Neuronal stem cell (in vitro differentiated cells): Measurements from ENCODE around the gene SCLT1.

Experiments
- DNase-seq: peaks from one replicate; pipeline ENCODE4 v3.0.0-alpha.2; 2013; ENCODE audit warnings: low spot score
- H2AFZ ChIP-seq: one replicate; pipeline ENCODE4 v1.6.1; 2013; ENCODE audit warnings: mild to moderate bottlenecking, low read length, inconsistent platforms
- H2AK5ac ChIP-seq: 2 replicates; pipeline ENCODE4 v1.6.1; 2013; ENCODE audit warnings: low read depth, mild to moderate bottlenecking, inconsistent platforms, low read length, moderate library complexity, mixed read lengths
- H2BK120ac ChIP-seq: 2 replicates; pipeline ENCODE4 v1.6.1; 2013; ENCODE audit warnings: low read depth, mild to moderate bottlenecking, inconsistent platforms, low read length, moderate library complexity, mixed read lengths
- H2BK12ac ChIP-seq: one replicate; pipeline ENCODE4 v1.6.1; 2013; ENCODE audit warnings: low read length, inconsistent platforms
- H2BK15ac ChIP-seq: 2 replicates; pipeline ENCODE4 v1.6.1; 2013; ENCODE audit warnings: mild to moderate bottlenecking, low read length, inconsistent platforms, mixed read lengths
- H2BK5ac ChIP-seq: one replicate; pipeline ENCODE4 v1.6.1; 2013; ENCODE audit warnings: inconsistent platforms, mild to moderate bottlenecking, low read length, moderate library complexity
- H3K14ac ChIP-seq: one replicate; pipeline ENCODE4 v1.6.1; 2013; ENCODE audit warnings: low read length, inconsistent platforms
- H3K18ac ChIP-seq: 2 replicates; pipeline ENCODE4 v1.6.1; 2013; ENCODE audit warnings: low read length, inconsistent platforms
- H3K23ac ChIP-seq: 2 replicates; pipeline ENCODE4 v1.6.1; 2013; ENCODE audit warnings: low read depth, mild to moderate bottlenecking, mixed read lengths, low read length, inconsistent platforms; ENCODE audit not compliant: poor library complexity
- H3K27ac ChIP-seq: replicated peaks from 3 replicates; pipeline ENCODE4 v1.5.1; 2013; ENCODE audit warnings: low read length, inconsistent platforms
- H3K27me3 ChIP-seq, 3 experiments: 2 replicates each; pipeline ENCODE4 v1.6.1; 2013; ENCODE audit warnings: low read length in 3 of 3, mild to moderate bottlenecking in 2 of 3, inconsistent platforms in 1 of 3, low read depth in 1 of 3, mixed read lengths in 1 of 3, moderate library complexity in 1 of 3; ENCODE audit not compliant: control insufficient read depth in 3 of 3, insufficient read depth in 3 of 3
- H3K36me3 ChIP-seq, 2 donors: replicated peaks in 1 of 2; 2 replicates each; pipeline ENCODE4 v1.6.1; 2013; ENCODE audit warnings: low read length in 2 of 2; ENCODE audit not compliant: control insufficient read depth in 2 of 2, insufficient read depth in 2 of 2
- H3K4ac ChIP-seq: 2 replicates; pipeline ENCODE4 v1.6.1; 2013; ENCODE audit warnings: inconsistent platforms, mild to moderate bottlenecking, low read length, moderate library complexity
- H3K4me1 ChIP-seq, 2 donors: 1 replicate in 1 of 2; 2 replicates in 1 of 2; pipeline ENCODE4 v1.6.1; 2013; ENCODE audit warnings: low read length in 2 of 2, low read depth in 1 of 2; ENCODE audit not compliant: control insufficient read depth in 2 of 2, insufficient read depth in 1 of 2
- H3K4me2 ChIP-seq: one replicate; pipeline ENCODE4 v1.6.1; 2013; ENCODE audit warnings: mild to moderate bottlenecking, low read length, inconsistent platforms; ENCODE audit not compliant: insufficient read depth, poor library complexity, severe bottlenecking
- H3K4me3 ChIP-seq, 2 donors: 2 replicates each; pipeline ENCODE4 v1.5.1; 2013; ENCODE audit warnings: low read length in 2 of 2, mild to moderate bottlenecking in 2 of 2, inconsistent platforms in 1 of 2, moderate library complexity in 1 of 2
- H3K79me1 ChIP-seq: one replicate; pipeline ENCODE4 v1.6.1; 2013; ENCODE audit warnings: low read depth, mild to moderate bottlenecking, inconsistent platforms, low read length, moderate library complexity
- H3K9ac ChIP-seq: one replicate; pipeline ENCODE4 v1.6.1; 2013; ENCODE audit warnings: mild to moderate bottlenecking, low read depth, low read length, inconsistent platforms; ENCODE audit not compliant: poor library complexity
- H3K9me3 ChIP-seq, 2 donors: replicated peaks in 1 of 2; 2 replicates each; pipeline versions ENCODE3 to v1.6.1; 2013; ENCODE audit warnings: low read length in 2 of 2, mild to moderate bottlenecking in 2 of 2, inconsistent platforms in 1 of 2, low read depth in 1 of 2, mixed read lengths in 1 of 2, moderate library complexity in 1 of 2; ENCODE audit not compliant: control insufficient read depth in 2 of 2, insufficient read depth in 1 of 2
- H4K8ac ChIP-seq: one replicate; pipeline ENCODE4 v1.6.1; 2013; ENCODE audit warnings: low read depth, mild to moderate bottlenecking, inconsistent platforms, low read length, moderate library complexity
- H4K91ac ChIP-seq: one replicate; pipeline ENCODE4 v1.6.1; 2013; ENCODE audit warnings: low read length, low read depth, mild to moderate bottlenecking, inconsistent platforms; ENCODE audit not compliant: poor library complexity
- WGBS, 2 donors: extraction: QIAGEN DNeasy Blood & Tissue Kit; methylation state at CpG; one replicate each; pipeline ENCODE4 v1.1.7; 2013; ENCODE audit warnings: missing lambda C conversion rate in 2 of 2, mixed read lengths in 1 of 2; ENCODE audit not compliant: insufficient read length in 2 of 2, insufficient replicate concordance in 1 of 2; ENCODE audit errors: extremely low coverage in 2 of 2; 5-methylcytosine and 5-hydroxymethylcytosine counted together

SCLT1 gene

GRCh38 chr4:128866269-128866668 is 227.1 kb downstream of the SCLT1 start:
- H2BK120ac ChIP-seq: no peak overlapping the region
- H3K9me3 ChIP-seq: no peaks in the 10 kb centered on the region
- H3K4me3 ChIP-seq: no peak overlapping the region
- no peak overlapping the region for H3K27ac ChIP-seq
- H3K27me3 ChIP-seq: no peaks in the 10 kb centered on the region
- H3K4ac ChIP-seq: no peak overlapping the region
- H3K18ac ChIP-seq: no peak overlapping the region
- no peak overlapping the region for H2BK15ac ChIP-seq
- H3K36me3 ChIP-seq: peaks cover 35 to 99% of the 10 kb centered on the region in 2 donors
- peaks cover 0 to 10% of the 10 kb centered on the region in 2 donors for H3K4me1 ChIP-seq
- no peaks in the 10 kb centered on the region for H3K79me1 ChIP-seq
- H2AFZ ChIP-seq: no peak overlapping the region
- no peak overlapping the region for H2AK5ac ChIP-seq
- no peak overlapping the region for H3K9ac ChIP-seq
- H2BK12ac ChIP-seq: no peak overlapping the region
- no peak overlapping the region for H3K23ac ChIP-seq
- no peak overlapping the region for H4K8ac ChIP-seq
- no peak overlapping the region for H2BK5ac ChIP-seq
- no peak overlapping the region for H4K91ac ChIP-seq
- H3K14ac ChIP-seq: no peak overlapping the region
- no peak for DNase-seq
- WGBS, 2 donors: no CpG with 5 or more reads among the region's 2 CpGs
- no peak overlapping the region for H3K4me2 ChIP-seq

- Histone ChIP-seq H4K91ac (no peak overlapping the region), H2BK120ac (no peak overlapping the region), H2BK5ac (no peak overlapping the region), H4K8ac (no peak overlapping the region), H3K9ac (no peak overlapping the region), H2BK12ac (no peak overlapping the region), H3K4me3 (no peak overlapping the region), H3K27me3 (no peaks in the 10 kb centered on the region), H3K4ac (no peak overlapping the region), H3K36me3 (peaks cover 33 to 99% of the 10 kb centered on the region in 2 donors), H3K23ac (no peak overlapping the region), H3K79me1 (no peaks in the 10 kb centered on the region), H2BK15ac (no peak overlapping the region), H3K14ac (no peak overlapping the region), H3K18ac (no peak overlapping the region), H3K27ac (no peak overlapping the region), H3K9me3 (no peaks in the 10 kb centered on the region), H3K4me1 (peaks cover 0 to 10% of the 10 kb centered on the region in 2 donors), H2AFZ (no peak overlapping the region), H2AK5ac (no peak overlapping the region), H3K4me2 (no peak overlapping the region)
- whole genome bisulfite sequencing, 2 donors: no CpG with 5 or more reads among the region's 2 CpGs
- no peak for DNase-seq
These were observed 228.2 kb downstream of the SCLT1 start for GRCh38 chr4:128865132-128865531.

GRCh38 chr4:128863312-128864075 is 229.8 kb downstream of the SCLT1 start:
- Histone ChIP-seq H2BK120ac (no peak overlapping the region), H3K4me1 (peaks cover 0 to 13% of the 10 kb centered on the region in 2 donors), H3K4ac (no peak overlapping the region), H3K14ac (no peak overlapping the region), H3K27me3 (no peaks in the 10 kb centered on the region), H3K9ac (no peak overlapping the region), H3K4me2 (no peak overlapping the region), H3K4me3 (no peak overlapping the region), H2BK12ac (no peak overlapping the region), H3K27ac (peak overlapping the region; percentile 75), H3K23ac (no peak overlapping the region), H2BK15ac (no peak overlapping the region), H3K79me1 (peaks cover 4% of the 10 kb centered on the region), H2BK5ac (no peak overlapping the region), H4K8ac (no peak overlapping the region), H3K36me3 (peaks cover 33 to 97% of the 10 kb centered on the region in 2 donors), H4K91ac (no peak overlapping the region), H2AFZ (no peak overlapping the region), H3K9me3 (peaks cover 0 to 2% of the 10 kb centered on the region in 2 donors), H3K18ac (no peak overlapping the region), H2AK5ac (no peak overlapping the region)
- DNase-seq: peak; percentile 85
- no CpG with 5 or more reads among the region's 10 CpGs for WGBS, 2 donors

GRCh38 chr4:128862608-128863311 is 230.6 kb downstream of the SCLT1 start:
- Histone ChIP-seq H3K4me3 (peak overlapping the region in 1 of 2 donors; percentile 46), H2AFZ (no peak overlapping the region), H2AK5ac (no peak overlapping the region), H4K91ac (no peak overlapping the region), H2BK5ac (no peak overlapping the region), H3K27me3 (no peaks in the 10 kb centered on the region), H2BK12ac (no peak overlapping the region), H3K4me1 (peaks cover 0 to 13% of the 10 kb centered on the region in 2 donors), H3K4ac (no peak overlapping the region), H3K27ac (peak overlapping the region; percentile 75), H4K8ac (no peak overlapping the region), H3K9me3 (peaks cover 0 to 2% of the 10 kb centered on the region in 2 donors), H3K79me1 (peaks cover 4% of the 10 kb centered on the region), H3K4me2 (no peak overlapping the region), H3K18ac (peak overlapping the region; percentile 53), H3K14ac (no peak overlapping the region), H3K36me3 (peaks cover 37 to 97% of the 10 kb centered on the region in 2 donors), H3K23ac (peak overlapping the region; percentile 29), H2BK15ac (no peak overlapping the region), H3K9ac (peak overlapping the region; percentile 78), H2BK120ac (no peak overlapping the region)
- no peak for DNase-seq
- no CpG with 5 or more reads among the region's 14 CpGs for WGBS, 2 donors
